Nephron (organoid): ENCODE data around the gene CCNC.

Experiments used
- H3K27ac Mint-ChIP-seq, 3 experiments: 2 replicates each; pipeline ENCODE4 v1.8.0; 2020; ENCODE audit warnings: mixed read lengths in 3 of 3, mild to moderate bottlenecking in 2 of 3, moderate library complexity in 1 of 3
- H3K27me3 Mint-ChIP-seq: 2 replicates; pipeline ENCODE4 v1.8.0; 2021; ENCODE audit warnings: low read depth, mild to moderate bottlenecking, moderate library complexity, mixed read lengths
- H3K36me3 Mint-ChIP-seq: 2 replicates; pipeline ENCODE4 v1.8.0; 2020; ENCODE audit warnings: low read depth, mixed read lengths
- H3K4me1 Mint-ChIP-seq: 2 replicates; pipeline ENCODE4 v1.8.0; 2020; ENCODE audit warnings: mixed read lengths
- H3K4me3 Mint-ChIP-seq, 3 experiments: 2 replicates each; pipeline ENCODE4 v1.8.0; 2020; ENCODE audit warnings: mild to moderate bottlenecking in 3 of 3, mixed read lengths in 3 of 3, moderate library complexity in 2 of 3
- H3K9me3 Mint-ChIP-seq: 2 replicates; pipeline ENCODE4 v1.8.0; 2020; ENCODE audit warnings: mixed read lengths
- CTCF ChIP-seq, 3 experiments: fragments of 200-600 bp; sonication (generic); IDR thresholded peaks; one replicate each; pipeline ENCODE4 v1.5.0; 2021; ENCODE audit warnings: antibody characterized with exemption in 3 of 3; ENCODE audit not compliant: unreplicated experiment in 3 of 3

CCNC gene

GRCh38 chr6:99519446-99519845, 49.0 kb downstream of the CCNC start:
- no peak overlapping the region for H3K4me3 Mint-ChIP-seq
- no peak for TF ChIP-seq CTCF (IDR thresholded peaks at IDR 0.05; ENCODE audit: unreplicated experiment in 3 of 3)
- H3K4me1 Mint-ChIP-seq: peaks cover 5% of the 10 kb centered on the region

GRCh38 chr6:99514089-99514488, 54.4 kb downstream of the CCNC start:
- Mint-ChIP-seq H3K36me3 (no peaks in the 10 kb centered on the region), H3K27ac (peak overlapping the region in 2 of 3 experiments; percentile 20 to 50), H3K4me3 (peak overlapping the region; percentile 90 to 100 (median 95)), H3K27me3 (no peaks in the 10 kb centered on the region), H3K4me1 (peaks cover 24% of the 10 kb centered on the region), H3K9me3 (no peaks in the 10 kb centered on the region)
- no peak for TF ChIP-seq CTCF (IDR thresholded peaks at IDR 0.05; ENCODE audit: unreplicated experiment in 3 of 3)

More at GRCh38 chr6:99519446-99519845, 49.0 kb downstream of the CCNC start:
- Mint-ChIP-seq H3K9me3 (no peaks in the 10 kb centered on the region), H3K27me3 (no peaks in the 10 kb centered on the region), H3K27ac (no peak overlapping the region), H3K36me3 (no peaks in the 10 kb centered on the region)

GRCh38 chr6:99512033-99512432, 56.4 kb downstream of the CCNC start:
- Mint-ChIP-seq H3K9me3 (no peaks in the 10 kb centered on the region), H3K4me1 (peaks cover 24% of the 10 kb centered on the region), H3K27ac (no peak overlapping the region), H3K4me3 (no peak overlapping the region), H3K27me3 (no peaks in the 10 kb centered on the region), H3K36me3 (peaks cover 6% of the 10 kb centered on the region)
- no peak for TF ChIP-seq CTCF (IDR thresholded peaks at IDR 0.05; ENCODE audit: unreplicated experiment in 3 of 3)

GRCh38 chr6:99507648-99508047, 60.8 kb downstream of the CCNC start:
- Mint-ChIP-seq H3K27me3 (no peaks in the 10 kb centered on the region), H3K27ac (no peak overlapping the region), H3K4me3 (no peak overlapping the region), H3K4me1 (peaks cover 3% of the 10 kb centered on the region), H3K9me3 (no peaks in the 10 kb centered on the region), H3K36me3 (peaks cover 22% of the 10 kb centered on the region)
- TF ChIP-seq CTCF (IDR thresholded peaks at IDR 0.05; ENCODE audit: unreplicated experiment in 3 of 3): no peak

- Mint-ChIP-seq H3K4me1 (peaks cover 21% of the 10 kb centered on the region), H3K4me3 (no peak overlapping the region), H3K36me3 (peaks cover 35% of the 10 kb centered on the region), H3K27me3 (no peaks in the 10 kb centered on the region), H3K27ac (no peak overlapping the region), H3K9me3 (no peaks in the 10 kb centered on the region)
- TF ChIP-seq CTCF (IDR thresholded peaks at IDR 0.05; ENCODE audit: unreplicated experiment in 3 of 3): no peak
Observed at GRCh38 chr6:99501762-99502161, 66.7 kb downstream of the CCNC start.

GRCh38 chr6:99498421-99498820, 70.0 kb downstream of the CCNC start:
- peaks cover 22% of the 10 kb centered on the region for H3K4me1 Mint-ChIP-seq
- no peaks in the 10 kb centered on the region for H3K9me3 Mint-ChIP-seq
- TF ChIP-seq CTCF (IDR thresholded peaks at IDR 0.05; ENCODE audit: unreplicated experiment in 3 of 3): no peak
- no peaks in the 10 kb centered on the region for H3K27me3 Mint-ChIP-seq
- no peak overlapping the region for H3K4me3 Mint-ChIP-seq
- peak overlapping the region in 1 of 3 experiments; percentile 39 for H3K27ac Mint-ChIP-seq
- H3K36me3 Mint-ChIP-seq: peaks cover 26% of the 10 kb centered on the region
